ENCODE data around the gene NECTIN1.

DNA sequence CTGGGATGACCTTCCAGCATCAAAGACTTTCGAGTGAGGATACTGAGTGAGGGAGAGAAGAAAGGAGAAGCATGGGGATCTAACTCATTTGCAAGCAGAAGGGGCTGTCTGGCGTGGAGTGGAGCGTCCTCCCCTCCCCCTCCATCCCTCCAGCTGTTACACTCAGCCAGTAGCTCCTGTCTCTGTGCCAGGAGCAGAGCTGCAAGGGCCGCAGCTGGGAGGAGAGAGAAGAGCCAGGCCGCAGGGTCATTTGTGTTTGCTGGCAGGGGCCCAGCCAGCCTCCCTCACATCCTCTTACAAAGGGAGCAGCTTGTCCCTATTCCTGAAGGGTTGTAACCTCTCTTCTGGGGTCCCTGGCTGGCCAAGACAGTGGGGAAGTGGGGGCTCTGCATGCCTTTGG is 57.9 kb downstream of the NECTIN1 start:
- TF ChIP-seq CTCF (conservative IDR thresholded peaks at IDR 0.05 in 1 of 2, IDR thresholded peaks at IDR 0.05 in 1 of 2; ENCODE audit: extremely low read depth in 1 of 2, insufficient read depth in 1 of 2, low read depth in 1 of 2, low read length in 2 of 2) (no peak), EZH2 (IDR thresholded peaks at IDR 0.05; ENCODE audit: borderline replicate concordance, low read length) (no peak)
